SK-N-SH (cell line): ENCODE results near the gene ACTRT1. TPM values are rescaled to one million over a fixed set of nuclear protein-coding genes. Genes with fewer than 3 reads are reported as not detected.

ENCODE experiments used
- CTCF ChIA-PET: fragments of 300-600, 350-600 bp; formaldehyde crosslinking; extraction: SDS; loops from one replicate; lab custom pipeline; 2021; lab: Yijun Ruan, JAX
- POLR2A ChIA-PET: fragments of 350-600 bp; sonication (Branson Sonifier 250); formaldehyde crosslinking; extraction: SDS; loops from one replicate; lab custom pipeline; 2020; ENCODE audit warnings: antibody characterized with exemption, inconsistent platforms; lab: Yijun Ruan, JAX
- DNase-seq: peaks from one replicate; pipeline ENCODE4 v3.0.0; 2012
- H2AFZ ChIP-seq: fragments of 200-600 bp; sonication (generic); 2 replicates; pipeline ENCODE4 v1.8.1; 2016; ENCODE audit warnings: antibody characterized with exemption, mild to moderate bottlenecking, low read depth
- H3F3A ChIP-seq: fragments of 200-600 bp; sonication (generic); replicated peaks from 2 replicates; pipeline ENCODE3; 2016; ENCODE audit warnings: antibody characterized with exemption, mild to moderate bottlenecking; ENCODE audit not compliant: insufficient read depth
- H3K27ac ChIP-seq, 2 experiments: fragments of 200-500 bp in 1 of 2; fragments of 200-600 bp in 1 of 2; sonication (Bioruptor generic) in 1 of 2; sonication (generic), shearing (Covaris generic) in 1 of 2; 2 replicates each; pipeline versions ENCODE4 v1.5.1 to v1.6.1; 2014 to 2016; ENCODE audit warnings: low read depth in 2 of 2, inconsistent platforms in 1 of 2, low read length in 1 of 2, mild to moderate bottlenecking in 1 of 2, mixed read lengths in 1 of 2
- H3K27me3 ChIP-seq: fragments of 200-600 bp; sonication (generic), shearing (Covaris generic); 2 replicates; pipeline ENCODE4 v1.6.1; 2016; ENCODE audit warnings: mixed run types; ENCODE audit not compliant: insufficient read depth
- H3K36me3 ChIP-seq, 2 experiments: fragments of 200-500 bp in 1 of 2; fragments of 200-600 bp in 1 of 2; sonication (Bioruptor generic) in 1 of 2; sonication (generic) in 1 of 2; replicated peaks in 1 of 2; 2 replicates each; pipeline versions ENCODE3 to v1.5.1; 2014 to 2016; ENCODE audit warnings: low read length in 1 of 2, mild to moderate bottlenecking in 1 of 2; ENCODE audit not compliant: insufficient read depth in 2 of 2, control insufficient read depth in 1 of 2
- H3K4me1 ChIP-seq, 2 experiments: fragments of 200-500 bp in 1 of 2; fragments of 200-600 bp in 1 of 2; sonication (Bioruptor generic) in 1 of 2; sonication (generic), shearing (Covaris generic) in 1 of 2; 2 replicates each; pipeline versions ENCODE4 v1.5.1 to v1.6.1; 2014 to 2016; ENCODE audit warnings: low read depth in 1 of 2, low read length in 1 of 2, mixed run types in 1 of 2; ENCODE audit not compliant: insufficient read depth in 2 of 2, control insufficient read depth in 1 of 2
- H3K4me2 ChIP-seq: fragments of 200-600 bp; sonication (generic), shearing (Covaris generic); 2 replicates; pipeline ENCODE4 v1.6.1; 2017; ENCODE audit warnings: mixed run types
- H3K4me3 ChIP-seq, 2 experiments: fragments of 200-500 bp in 1 of 2; fragments of 200-600 bp in 1 of 2; sonication (Bioruptor generic) in 1 of 2; sonication (generic), shearing (Covaris generic) in 1 of 2; 2 replicates each; pipeline versions ENCODE4 v1.5.1 to v1.8.1; 2014 to 2016; ENCODE audit warnings: low read depth in 2 of 2, inconsistent platforms in 1 of 2, low read length in 1 of 2, mild to moderate bottlenecking in 1 of 2, mixed read lengths in 1 of 2, moderate library complexity in 1 of 2
- H3K79me2 ChIP-seq: fragments of 200-600 bp; sonication (generic); 2 replicates; pipeline ENCODE4 v1.8.1; 2017; ENCODE audit warnings: mild to moderate bottlenecking; ENCODE audit not compliant: insufficient read depth
- H3K9ac ChIP-seq: fragments of 200-600 bp; sonication (generic); 2 replicates; pipeline ENCODE4 v1.6.1; 2017; ENCODE audit warnings: mixed run types
- H3K9me2 ChIP-seq: fragments of 200-600 bp; sonication (generic); 2 replicates; pipeline ENCODE4 v1.6.1; 2017; ENCODE audit warnings: mixed run types
- H3K9me3 ChIP-seq: fragments of 200-600 bp; sonication (generic); 2 replicates; pipeline ENCODE4 v1.6.1; 2017; ENCODE audit warnings: mixed run types, mild to moderate bottlenecking, moderate library complexity
- H4K20me1 ChIP-seq: fragments of 200-600 bp; sonication (generic); 2 replicates; pipeline ENCODE4 v1.6.1; 2017; ENCODE audit warnings: mild to moderate bottlenecking, mixed run types; ENCODE audit not compliant: insufficient read depth
- ELF1 ChIP-seq: IDR thresholded peaks from 2 replicates; pipeline ENCODE4 v1.4.0; 2012
- EZH2phosphoT487 ChIP-seq: fragments of 200-600 bp; sonication (generic); IDR thresholded peaks from 2 replicates; pipeline ENCODE4 v1.6.1; 2017; ENCODE audit warnings: low read depth, mixed run types, mild to moderate bottlenecking, antibody characterized with exemption, moderate library complexity, borderline replicate concordance
- FOSL2 ChIP-seq: IDR thresholded peaks from 2 replicates; pipeline ENCODE4 v1.4.0; 2012; ENCODE audit warnings: low read depth, mild to moderate bottlenecking, moderate library complexity, borderline replicate concordance
- FOXJ3 ChIP-seq: sonication (generic); formaldehyde crosslinking; IDR thresholded peaks from 2 replicates; pipeline ENCODE4 v1.5.1; 2020; ENCODE audit warnings: mild to moderate bottlenecking, missing genetic modification reagents
- FOXM1 ChIP-seq: IDR thresholded peaks from 2 replicates; pipeline ENCODE4 v1.4.0; 2012; ENCODE audit warnings: low read depth, mild to moderate bottlenecking
- JUND ChIP-seq: IDR thresholded peaks from 2 replicates; pipeline ENCODE4 v1.4.0; 2012
- MAX ChIP-seq: IDR thresholded peaks from 2 replicates; pipeline ENCODE4 v1.4.0; 2012; ENCODE audit warnings: low read depth
- NFIC ChIP-seq: IDR thresholded peaks from 2 replicates; pipeline ENCODE4 v1.4.0; 2012; ENCODE audit warnings: borderline replicate concordance
- NRF1 ChIP-seq: IDR thresholded peaks from 2 replicates; pipeline ENCODE4 v1.6.1; 2012; ENCODE audit warnings: low read depth, mild to moderate bottlenecking, low read length
- POLR2AphosphoS5 ChIP-seq: IDR thresholded peaks from 2 replicates; pipeline ENCODE4 v1.6.1; 2012; ENCODE audit warnings: low read depth, low read length
- RAD21 ChIP-seq: IDR thresholded peaks from 2 replicates; pipeline ENCODE4 v1.6.1; 2012; ENCODE audit warnings: mild to moderate bottlenecking, low read length
- RCOR1 ChIP-seq: fragments of 150-350 bp; IDR thresholded peaks from 2 replicates; pipeline ENCODE4 v1.6.1; 2017; ENCODE audit warnings: antibody characterized with exemption, low read length
- SIN3A ChIP-seq: IDR thresholded peaks from 2 replicates; pipeline ENCODE4 v1.6.1; 2012; ENCODE audit warnings: low read depth, mild to moderate bottlenecking, low read length, moderate library complexity, borderline replicate concordance
- SMC3 ChIP-seq: IDR thresholded peaks from 2 replicates; pipeline ENCODE4 v1.6.1; 2012; ENCODE audit warnings: low read depth, low read length, improper control_type of control experiment
- TAF1 ChIP-seq: IDR thresholded peaks from 2 replicates; pipeline ENCODE4 v1.6.1; 2012; ENCODE audit warnings: low read depth, mild to moderate bottlenecking, low read length, moderate library complexity, borderline replicate concordance
- TEAD4 ChIP-seq: IDR thresholded peaks from 2 replicates; pipeline ENCODE4 v1.4.0; 2012; ENCODE audit warnings: mild to moderate bottlenecking, borderline replicate concordance; ENCODE audit not compliant: insufficient read depth
- WGBS: methylation state at CpG from one replicate; pipeline ENCODE4 v1.1.6; 2017; ENCODE audit warnings: low lambda C conversion rate; 5-methylcytosine and 5-hydroxymethylcytosine counted together
- polyA plus RNA-seq, 3 experiments: library from polyadenylated mRNA; depleted of rRNA; stranded (reverse); fragments of >200 nt; gene quantifications; 2 replicates each; pipeline ENCODE4 v1.2.3, GENCODE V29; 2012
- TF ChIP-seq, protein P1 (sequence below): IDR thresholded peaks from 2 replicates; pipeline ENCODE4 v1.4.0; 2012; ENCODE audit warnings: low read depth, borderline replicate concordance
- TF ChIP-seq, protein P2 (sequence below): IDR thresholded peaks from 2 replicates; pipeline ENCODE4 v1.6.1; 2012; ENCODE audit warnings: mild to moderate bottlenecking, low read depth, low read length, moderate library complexity
- TF ChIP-seq, protein P3 (sequence below): IDR thresholded peaks from 2 replicates; pipeline ENCODE4; 2012
- TF ChIP-seq, protein P4 (sequence below): IDR thresholded peaks from 2 replicates; pipeline ENCODE4 v1.4.0; 2012; ENCODE audit warnings: low read depth, borderline replicate concordance

ACTRT1 gene
- polyA plus RNA-seq, 1 of the 3 experiments (the other 2 are of a cell fraction): not detected

GRCh38 chrX:128057421-128057820, 5.2 kb upstream of the ACTRT1 start:
- Histone ChIP-seq H3K4me1 (no peaks in the 10 kb centered on the region), H4K20me1 (no peaks in the 10 kb centered on the region), H3K4me3 (no peak overlapping the region), H3K9ac (no peak overlapping the region), H3K9me2 (no peaks in the 10 kb centered on the region), H3K27me3 (no peaks in the 10 kb centered on the region), H3F3A (no peaks in the 10 kb centered on the region), H2AFZ (no peak overlapping the region), H3K36me3 (no peaks in the 10 kb centered on the region), H3K79me2 (no peaks in the 10 kb centered on the region), H3K27ac (no peak overlapping the region), H3K4me2 (no peak overlapping the region), H3K9me3 (no peaks in the 10 kb centered on the region)
- ChIA-PET CTCF (no interaction called here), POLR2A (no interaction called here)
- 10% methylated on average over 2 of the region's 2 CpGs for WGBS
- DNase-seq: no peak
- TF ChIP-seq, protein P1, sequence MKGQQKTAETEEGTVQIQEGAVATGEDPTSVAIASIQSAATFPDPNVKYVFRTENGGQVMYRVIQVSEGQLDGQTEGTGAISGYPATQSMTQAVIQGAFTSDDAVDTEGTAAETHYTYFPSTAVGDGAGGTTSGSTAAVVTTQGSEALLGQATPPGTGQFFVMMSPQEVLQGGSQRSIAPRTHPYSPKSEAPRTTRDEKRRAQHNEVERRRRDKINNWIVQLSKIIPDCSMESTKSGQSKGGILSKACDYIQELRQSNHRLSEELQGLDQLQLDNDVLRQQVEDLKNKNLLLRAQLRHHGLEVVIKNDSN: no peak
- no peak for TF ChIP-seq ELF1
- no peak for TF ChIP-seq FOSL2
- no peak for TF ChIP-seq SIN3A
- no peak for TF ChIP-seq FOXJ3 (CRISPR knock-in tag)
- TF ChIP-seq, protein P2, sequence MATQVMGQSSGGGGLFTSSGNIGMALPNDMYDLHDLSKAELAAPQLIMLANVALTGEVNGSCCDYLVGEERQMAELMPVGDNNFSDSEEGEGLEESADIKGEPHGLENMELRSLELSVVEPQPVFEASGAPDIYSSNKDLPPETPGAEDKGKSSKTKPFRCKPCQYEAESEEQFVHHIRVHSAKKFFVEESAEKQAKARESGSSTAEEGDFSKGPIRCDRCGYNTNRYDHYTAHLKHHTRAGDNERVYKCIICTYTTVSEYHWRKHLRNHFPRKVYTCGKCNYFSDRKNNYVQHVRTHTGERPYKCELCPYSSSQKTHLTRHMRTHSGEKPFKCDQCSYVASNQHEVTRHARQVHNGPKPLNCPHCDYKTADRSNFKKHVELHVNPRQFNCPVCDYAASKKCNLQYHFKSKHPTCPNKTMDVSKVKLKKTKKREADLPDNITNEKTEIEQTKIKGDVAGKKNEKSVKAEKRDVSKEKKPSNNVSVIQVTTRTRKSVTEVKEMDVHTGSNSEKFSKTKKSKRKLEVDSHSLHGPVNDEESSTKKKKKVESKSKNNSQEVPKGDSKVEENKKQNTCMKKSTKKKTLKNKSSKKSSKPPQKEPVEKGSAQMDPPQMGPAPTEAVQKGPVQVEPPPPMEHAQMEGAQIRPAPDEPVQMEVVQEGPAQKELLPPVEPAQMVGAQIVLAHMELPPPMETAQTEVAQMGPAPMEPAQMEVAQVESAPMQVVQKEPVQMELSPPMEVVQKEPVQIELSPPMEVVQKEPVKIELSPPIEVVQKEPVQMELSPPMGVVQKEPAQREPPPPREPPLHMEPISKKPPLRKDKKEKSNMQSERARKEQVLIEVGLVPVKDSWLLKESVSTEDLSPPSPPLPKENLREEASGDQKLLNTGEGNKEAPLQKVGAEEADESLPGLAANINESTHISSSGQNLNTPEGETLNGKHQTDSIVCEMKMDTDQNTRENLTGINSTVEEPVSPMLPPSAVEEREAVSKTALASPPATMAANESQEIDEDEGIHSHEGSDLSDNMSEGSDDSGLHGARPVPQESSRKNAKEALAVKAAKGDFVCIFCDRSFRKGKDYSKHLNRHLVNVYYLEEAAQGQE: no peak
- TF ChIP-seq FOXM1: no peak
- TF ChIP-seq TAF1: no peak
- TF ChIP-seq SMC3: no peak
- no peak for TF ChIP-seq TEAD4
- no peak for TF ChIP-seq RCOR1
- TF ChIP-seq POLR2AphosphoS5: no peak
- no peak for TF ChIP-seq EZH2phosphoT487
- no peak for TF ChIP-seq NFIC
- no peak for TF ChIP-seq RAD21
- TF ChIP-seq, protein P3, sequence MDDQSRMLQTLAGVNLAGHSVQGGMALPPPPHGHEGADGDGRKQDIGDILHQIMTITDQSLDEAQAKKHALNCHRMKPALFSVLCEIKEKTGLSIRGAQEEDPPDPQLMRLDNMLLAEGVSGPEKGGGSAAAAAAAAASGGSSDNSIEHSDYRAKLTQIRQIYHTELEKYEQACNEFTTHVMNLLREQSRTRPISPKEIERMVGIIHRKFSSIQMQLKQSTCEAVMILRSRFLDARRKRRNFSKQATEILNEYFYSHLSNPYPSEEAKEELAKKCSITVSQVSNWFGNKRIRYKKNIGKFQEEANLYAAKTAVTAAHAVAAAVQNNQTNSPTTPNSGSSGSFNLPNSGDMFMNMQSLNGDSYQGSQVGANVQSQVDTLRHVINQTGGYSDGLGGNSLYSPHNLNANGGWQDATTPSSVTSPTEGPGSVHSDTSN: no peak
- no peak for TF ChIP-seq NRF1
- TF ChIP-seq JUND: no peak
- TF ChIP-seq, protein P4, sequence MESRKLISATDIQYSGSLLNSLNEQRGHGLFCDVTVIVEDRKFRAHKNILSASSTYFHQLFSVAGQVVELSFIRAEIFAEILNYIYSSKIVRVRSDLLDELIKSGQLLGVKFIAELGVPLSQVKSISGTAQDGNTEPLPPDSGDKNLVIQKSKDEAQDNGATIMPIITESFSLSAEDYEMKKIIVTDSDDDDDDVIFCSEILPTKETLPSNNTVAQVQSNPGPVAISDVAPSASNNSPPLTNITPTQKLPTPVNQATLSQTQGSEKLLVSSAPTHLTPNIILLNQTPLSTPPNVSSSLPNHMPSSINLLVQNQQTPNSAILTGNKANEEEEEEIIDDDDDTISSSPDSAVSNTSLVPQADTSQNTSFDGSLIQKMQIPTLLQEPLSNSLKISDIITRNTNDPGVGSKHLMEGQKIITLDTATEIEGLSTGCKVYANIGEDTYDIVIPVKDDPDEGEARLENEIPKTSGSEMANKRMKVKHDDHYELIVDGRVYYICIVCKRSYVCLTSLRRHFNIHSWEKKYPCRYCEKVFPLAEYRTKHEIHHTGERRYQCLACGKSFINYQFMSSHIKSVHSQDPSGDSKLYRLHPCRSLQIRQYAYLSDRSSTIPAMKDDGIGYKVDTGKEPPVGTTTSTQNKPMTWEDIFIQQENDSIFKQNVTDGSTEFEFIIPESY: no peak
- no peak for TF ChIP-seq MAX
